GM03348 (cell line): Measurements from ENCODE around the gene TECPR2.

Experiments used
- DNase-seq: peaks from one replicate; pipeline ENCODE4 v3.0.0; 2012; ENCODE audit warnings: low spot score

Gene TECPR2

GRCh38 chr14:102424923-102425322 is 62.2 kb downstream of the TECPR2 start:
- DNase-seq = no peak

DNA sequence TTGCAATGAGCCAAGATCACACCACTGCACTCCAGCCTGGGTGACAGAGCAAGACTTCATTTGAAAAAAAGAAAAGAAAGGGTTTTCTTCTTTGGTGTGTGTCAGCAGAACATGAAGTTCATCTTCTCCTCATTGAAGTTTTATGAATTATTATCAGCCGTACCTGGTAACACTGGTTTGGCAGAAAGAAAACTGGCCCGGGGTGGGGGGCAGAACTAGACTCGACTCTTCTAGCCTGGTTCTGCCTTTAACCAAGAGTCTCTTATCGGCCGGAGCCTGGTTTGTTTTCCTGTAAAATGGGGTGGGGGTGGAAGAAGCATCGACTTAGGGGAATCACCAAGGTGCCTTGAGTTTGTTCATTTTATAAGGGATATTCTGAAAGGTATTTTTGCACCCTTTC is 64.1 kb downstream of the TECPR2 start:
- DNase-seq = no peak

GRCh38 chr14:102427642-102428041 is 64.9 kb downstream of the TECPR2 start:
- no peak for DNase-seq

DNA sequence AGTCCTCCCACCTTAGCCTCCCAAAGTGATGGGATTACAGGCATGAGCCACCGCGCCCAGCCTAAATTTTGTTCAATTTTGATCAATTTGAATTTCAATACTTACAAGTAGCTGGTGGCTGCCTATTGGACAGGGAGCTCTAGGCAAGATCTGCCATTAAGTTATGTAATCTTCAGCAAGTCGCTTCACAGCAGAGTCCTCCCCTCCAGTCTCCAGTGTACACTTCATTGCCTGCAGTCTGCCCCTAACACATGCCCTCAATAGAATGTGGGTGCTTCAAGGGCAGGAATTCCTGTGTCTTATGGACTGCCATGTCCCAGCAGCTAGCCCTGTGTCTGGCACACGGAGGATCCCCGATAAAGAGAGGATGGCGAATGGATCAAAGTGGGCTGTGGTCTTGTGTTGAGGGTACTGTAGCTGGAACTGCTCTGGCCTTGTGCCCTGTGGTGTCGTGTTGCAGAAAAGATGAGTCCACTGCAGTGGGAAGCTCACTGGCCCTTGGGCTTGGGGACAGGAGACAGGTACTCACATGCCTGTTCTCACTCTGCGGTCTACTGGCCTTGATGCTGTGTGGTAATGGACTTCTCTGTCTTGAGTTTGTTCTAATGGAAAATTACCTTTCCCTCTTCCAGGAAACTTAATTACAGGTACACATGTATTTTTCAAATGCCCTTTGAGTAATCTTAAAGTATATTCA is 67.6 kb downstream of the TECPR2 start:
- no peak for DNase-seq

GRCh38 chr14:102431751-102432150 is 69.0 kb downstream of the TECPR2 start:
- no peak for DNase-seq

DNA sequence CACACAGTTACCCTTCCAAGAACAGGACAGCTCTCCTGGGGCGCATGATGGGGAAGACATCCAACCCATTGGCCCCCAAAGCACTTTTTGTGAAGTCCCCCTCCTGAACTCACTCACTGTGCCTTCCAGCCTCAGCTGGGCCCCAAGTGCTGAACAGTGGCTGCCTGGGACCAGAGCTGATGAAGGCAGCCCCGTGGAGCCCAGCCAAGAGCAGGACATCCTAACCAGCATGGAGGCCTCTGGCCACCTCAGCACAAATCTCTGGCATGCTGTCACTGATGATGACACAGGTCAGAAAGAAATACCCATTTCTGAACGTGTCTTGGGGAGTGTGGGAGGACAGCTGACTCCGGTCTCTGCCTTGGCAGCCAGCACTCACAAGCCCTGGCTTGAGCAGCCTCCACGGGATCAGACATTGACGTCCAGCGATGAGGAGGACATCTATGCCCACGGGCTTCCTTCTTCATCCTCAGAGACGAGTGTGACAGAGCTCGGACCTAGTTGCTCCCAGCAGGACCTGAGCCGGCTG is 72.0 kb downstream of the TECPR2 start:
- no peak for DNase-seq

DNA sequence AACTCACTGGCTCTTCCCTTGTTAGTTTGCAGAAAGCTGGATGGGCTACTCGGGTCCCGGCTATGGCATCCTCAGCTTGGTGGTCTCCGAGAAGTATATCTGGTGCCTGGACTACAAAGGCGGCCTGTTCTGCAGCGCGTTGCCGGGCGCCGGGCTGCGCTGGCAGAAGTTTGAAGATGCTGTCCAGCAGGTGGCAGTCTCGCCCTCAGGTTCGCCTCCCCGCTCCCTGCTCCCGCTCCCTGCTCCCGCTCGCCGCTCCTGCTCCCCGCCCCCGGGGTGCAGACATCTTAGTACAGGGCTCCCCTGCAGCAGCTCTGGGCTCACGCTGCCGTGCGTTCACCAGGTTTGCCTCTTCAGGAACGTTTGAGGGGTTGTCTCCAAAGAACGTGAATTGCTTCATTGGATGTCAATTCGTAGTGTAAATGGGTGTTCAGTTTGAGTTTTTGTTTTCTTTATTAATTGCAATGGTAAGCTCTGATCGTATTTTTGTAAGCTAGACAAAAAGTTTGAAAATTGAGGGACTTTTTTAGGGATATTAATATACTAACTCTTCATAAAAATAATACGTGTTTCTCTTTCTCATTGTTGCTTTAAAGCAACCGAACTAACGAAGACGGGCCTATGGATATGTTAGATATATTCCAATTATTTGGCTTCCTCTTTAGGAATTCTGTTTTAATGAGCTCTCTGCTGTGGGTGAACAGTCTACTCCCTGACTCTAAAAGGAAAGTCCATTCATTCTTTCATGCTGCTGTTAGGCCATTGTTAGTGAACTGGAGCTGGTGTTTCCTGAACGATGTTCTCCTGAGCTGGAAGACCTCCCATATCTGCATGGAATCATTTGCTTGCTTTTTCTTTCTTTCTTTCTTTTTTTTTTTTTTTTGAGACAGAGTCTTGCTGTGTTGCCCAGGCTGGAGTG is 75.5 kb downstream of the TECPR2 start:
- peak; percentile 96 for DNase-seq

- no peak for DNase-seq
Observed at GRCh38 chr14:102439556-102439955, 76.8 kb downstream of the TECPR2 start.

DNA sequence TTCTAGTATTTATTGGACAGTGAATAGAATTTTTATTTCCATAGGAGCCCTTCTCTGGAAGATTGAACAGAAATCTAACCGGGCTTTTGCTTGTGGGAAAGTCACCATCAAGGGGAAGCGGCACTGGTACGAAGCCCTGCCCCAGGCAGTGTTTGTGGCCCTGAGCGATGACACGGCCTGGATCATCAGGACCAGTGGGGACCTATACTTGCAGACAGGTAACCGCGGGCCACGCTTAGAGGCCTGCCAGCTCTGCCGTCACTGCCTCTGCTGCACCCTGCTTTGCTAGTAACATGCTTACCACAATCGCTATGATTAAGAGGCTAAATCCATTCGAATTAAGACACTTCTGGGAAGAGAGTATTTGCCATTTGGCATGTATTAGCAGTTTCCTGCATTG is 77.7 kb downstream of the TECPR2 start:
- no peak for DNase-seq

- DNase-seq = no peak
Observed at GRCh38 chr14:102442241-102443211, 79.8 kb downstream of the TECPR2 start.

DNA sequence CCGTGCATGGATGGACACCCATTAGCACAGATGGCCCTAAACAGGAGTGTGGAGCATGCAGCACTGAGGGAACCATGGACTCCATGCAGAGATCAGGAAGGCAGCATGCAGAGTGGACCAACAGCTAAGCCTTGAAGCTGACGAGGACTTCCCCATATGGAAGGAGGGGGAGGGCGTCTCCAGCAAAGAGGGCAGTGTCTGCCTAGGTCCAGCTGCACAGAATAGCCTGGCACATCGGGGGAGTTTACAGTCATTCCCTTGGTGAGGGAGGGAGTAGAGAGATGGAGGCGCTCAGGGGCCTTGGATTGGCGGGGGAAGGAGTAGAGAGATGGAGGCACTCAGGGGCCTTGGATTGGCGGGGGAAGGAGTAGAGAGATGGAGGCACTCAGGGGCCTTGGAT is 82.3 kb downstream of the TECPR2 start:
- no peak for DNase-seq

GRCh38 chr14:102445641-102446040 is 82.9 kb downstream of the TECPR2 start:
- DNase-seq = no peak

DNA sequence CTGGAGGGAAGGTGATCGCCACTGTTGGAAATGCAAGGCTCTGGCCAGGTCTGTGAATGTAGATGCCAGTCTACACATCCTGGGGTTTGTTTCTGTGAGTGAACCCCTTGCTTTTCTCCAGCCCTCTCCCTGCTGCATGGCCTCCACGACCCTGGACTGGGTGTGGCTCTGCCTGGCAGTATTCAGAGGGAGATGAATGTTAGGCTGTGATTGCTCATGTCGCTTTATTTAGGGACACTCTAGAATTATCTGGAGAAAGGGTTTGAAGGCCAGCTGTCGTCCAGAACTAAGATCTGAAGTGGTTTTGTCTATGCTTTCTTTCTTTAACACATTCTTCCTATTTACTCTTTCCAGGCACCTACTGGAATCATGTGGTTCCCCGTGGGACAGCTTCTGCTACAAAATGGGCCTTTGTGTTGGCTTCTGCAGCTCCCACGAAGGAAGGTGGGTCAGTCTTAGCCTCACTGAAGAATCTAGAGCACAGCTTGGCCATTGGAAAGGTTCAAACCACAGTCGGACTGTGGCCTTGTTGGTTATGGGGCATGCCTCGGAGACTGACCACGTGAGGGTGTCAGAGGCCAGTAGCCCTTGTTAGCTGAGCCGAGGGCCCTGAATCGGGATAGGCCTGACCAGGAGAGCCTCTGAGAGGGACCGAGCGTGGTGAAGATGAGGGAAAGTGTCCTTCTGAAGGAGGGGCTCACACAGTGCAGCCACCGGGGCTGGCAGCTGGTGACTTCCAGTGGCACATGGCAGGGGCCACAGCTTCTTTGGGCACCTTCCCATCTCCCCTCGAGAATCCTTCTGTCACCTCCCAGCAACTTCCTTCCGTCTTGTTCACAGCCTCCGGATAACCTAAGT is 87.7 kb downstream of the TECPR2 start:
- no peak for DNase-seq

DNA sequence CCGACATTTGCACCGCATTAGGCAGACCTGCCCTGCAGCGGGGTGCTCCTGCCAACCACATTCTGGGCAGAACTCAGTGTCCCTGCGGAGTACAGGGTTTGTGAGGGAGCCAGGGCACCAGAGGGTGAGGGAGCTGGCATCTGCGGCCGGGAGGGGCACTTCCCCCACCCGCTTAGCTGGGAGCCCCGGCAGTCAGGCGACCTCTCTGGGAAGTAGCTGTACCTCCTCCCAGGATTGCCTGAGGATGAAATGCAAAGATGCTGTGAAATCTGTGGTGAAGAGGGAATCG is 88.3 kb downstream of the TECPR2 start:
- no peak for DNase-seq

DNA sequence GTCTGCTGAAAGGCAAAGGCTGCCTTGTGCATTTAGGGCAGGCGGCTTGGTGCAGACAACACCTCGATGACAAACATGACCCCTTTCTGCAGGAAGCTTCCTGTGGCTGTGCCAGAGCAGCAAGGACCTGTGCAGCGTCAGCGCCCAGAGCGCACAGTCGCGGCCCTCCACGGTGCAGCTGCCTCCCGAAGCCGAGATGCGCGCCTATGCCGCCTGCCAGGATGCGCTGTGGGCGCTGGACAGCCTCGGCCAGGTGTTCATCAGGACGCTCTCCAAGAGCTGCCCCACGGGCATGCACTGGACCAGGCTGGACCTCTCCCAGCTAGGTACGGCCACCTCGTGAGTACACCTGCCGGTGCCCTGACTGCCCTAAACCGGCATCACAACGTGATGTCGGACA is 89.6 kb downstream of the TECPR2 start:
- DNase-seq = no peak

GRCh38 chr14:102454711-102455110 is 92.0 kb downstream of the TECPR2 start:
- DNase-seq = no peak

GRCh38 chr14:102457509-102457908 is 94.8 kb downstream of the TECPR2 start:
- DNase-seq = no peak

GRCh38 chr14:102461490-102462338 is 99.0 kb downstream of the TECPR2 start:
- no peak for DNase-seq

DNA sequence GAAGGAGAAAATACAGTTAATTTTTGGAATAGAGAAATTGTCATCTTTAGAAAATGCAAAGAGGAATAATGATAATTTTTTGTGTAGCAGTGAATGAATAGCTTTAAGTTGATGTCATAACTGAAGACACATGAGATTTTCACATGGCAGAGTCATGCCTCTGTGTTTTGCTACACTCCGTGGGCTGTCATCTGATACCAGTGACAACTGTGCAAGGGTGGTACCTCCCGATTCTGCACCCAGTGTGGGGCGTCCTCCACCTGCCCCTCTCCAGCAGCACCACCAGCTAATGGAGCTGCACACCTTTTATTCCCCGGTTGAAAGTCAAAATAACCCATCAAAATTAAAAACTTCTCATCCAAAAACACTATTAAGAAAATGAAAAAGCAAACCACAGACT is 99.7 kb downstream of the TECPR2 start:
- DNase-seq = peak; percentile 29

GRCh38 chr14:102464006-102464405 is 101.3 kb downstream of the TECPR2 start:
- DNase-seq = no peak
